Neutrophil (primary cell): ENCODE measurements around the gene CC2D2B.
"Not testable (repeated sequence)": the region's sequence is repeated elsewhere in the genome, so short reads cannot be mapped to it uniquely, and the experiment has no call there.

Experiments used
- H3K27ac ChIP-seq: fragments of 200-600 bp; sonication (generic); 2 replicates; pipeline ENCODE4 v1.5.1; 2016; ENCODE audit warnings: mild to moderate bottlenecking, moderate library complexity
- H3K27me3 ChIP-seq: fragments of 200-600 bp; sonication (generic); 2 replicates; pipeline ENCODE4 v1.6.0; 2016; ENCODE audit warnings: mild to moderate bottlenecking
- H3K36me3 ChIP-seq: fragments of 200-600 bp; sonication (generic); 2 replicates; pipeline ENCODE4 v1.5.1; 2017
- H3K4me1 ChIP-seq, 2 experiments: fragments of 200-600 bp in 1 of 2; sonication (generic) in 1 of 2; 1 replicate in 1 of 2; 2 replicates in 1 of 2; pipeline versions ENCODE4 v1.5.1 to v1.6.1; 2013 to 2016; ENCODE audit warnings: low read depth in 1 of 2, low read length in 1 of 2, mild to moderate bottlenecking in 1 of 2, moderate library complexity in 1 of 2; ENCODE audit not compliant: control insufficient read depth in 1 of 2, insufficient read depth in 1 of 2
- H3K4me3 ChIP-seq, 2 experiments: fragments of 200-600 bp in 1 of 2; sonication (generic) in 1 of 2; 1 replicate in 1 of 2; 2 replicates in 1 of 2; pipeline ENCODE4 v1.5.1; 2013 to 2016; ENCODE audit warnings: low read depth in 1 of 2, low read length in 1 of 2, mild to moderate bottlenecking in 1 of 2, moderate library complexity in 1 of 2
- H3K9me3 ChIP-seq: fragments of 200-600 bp; sonication (generic); 2 replicates; pipeline ENCODE4 v1.5.1; 2016
- CTCF ChIP-seq: fragments of 200-600 bp; sonication (generic); IDR thresholded peaks from 2 replicates; pipeline ENCODE4 v1.5.1; 2016; ENCODE audit warnings: antibody characterized with exemption

Gene CC2D2B

GRCh38 chr10:95873651-95874050, 34.1 kb upstream of the CC2D2B start:
- Histone ChIP-seq H3K36me3 (peaks cover 63% of the 10 kb centered on the region), H3K4me1 (no peaks in the 10 kb centered on the region), H3K9me3 (no peaks in the 10 kb centered on the region), H3K27ac (peak overlapping the region; percentile 34), H3K27me3 (no peaks in the 10 kb centered on the region), H3K4me3 (no peak overlapping the region)
- no peak for TF ChIP-seq CTCF

- H3K27me3 ChIP-seq, H3K9me3 ChIP-seq, H3K27ac ChIP-seq, H3K4me3 ChIP-seq, H3K4me1 ChIP-seq: not testable (repeated sequence)
- peaks cover 53% of the 10 kb centered on the region for H3K36me3 ChIP-seq
Observed at GRCh38 chr10:95874783-95875182, 33.0 kb upstream of the CC2D2B start.

DNA sequence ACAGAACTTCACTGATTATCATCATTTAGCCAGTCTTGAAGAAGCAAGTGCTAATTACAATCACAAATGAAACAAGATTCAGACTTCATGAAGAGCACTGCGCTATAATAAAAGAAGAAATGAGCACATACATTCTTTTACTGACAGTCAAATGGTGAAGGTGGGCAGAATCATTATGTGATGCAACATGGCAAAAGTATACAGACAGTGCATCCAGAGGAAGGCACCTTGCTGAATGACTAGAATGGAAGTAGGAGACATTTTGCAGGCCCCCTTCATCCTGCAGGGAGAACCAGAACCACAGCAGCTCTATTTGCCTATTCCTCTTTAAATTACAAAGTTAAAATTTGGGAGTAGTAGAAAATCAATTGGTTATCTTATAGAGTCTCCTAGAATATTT, 31.0 kb upstream of the CC2D2B start:
- Histone ChIP-seq H3K9me3 (no peaks in the 10 kb centered on the region), H3K4me1 (no peaks in the 10 kb centered on the region), H3K27me3 (no peaks in the 10 kb centered on the region), H3K27ac (no peak overlapping the region), H3K36me3 (peaks cover 35% of the 10 kb centered on the region), H3K4me3 (no peak overlapping the region)
- TF ChIP-seq CTCF, result no peak

DNA sequence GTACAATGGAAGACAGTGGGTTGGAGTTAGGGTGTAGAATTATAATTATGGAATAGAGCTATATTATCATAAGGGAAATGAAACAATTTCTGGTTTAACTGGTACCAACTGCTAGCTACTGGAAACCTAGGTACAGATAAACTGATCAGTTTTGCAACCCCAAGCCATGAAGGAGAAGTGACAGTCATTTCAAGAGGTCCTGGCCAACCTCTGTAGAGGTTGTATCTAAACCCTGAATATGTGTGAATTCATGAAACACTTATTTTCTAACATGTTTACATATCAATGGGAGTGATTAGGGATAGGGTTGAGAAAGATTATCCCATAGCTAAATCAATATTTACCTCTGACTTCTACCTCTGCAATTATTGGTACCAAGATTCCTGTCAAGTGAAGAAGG, 29.9 kb upstream of the CC2D2B start:
- no peak for TF ChIP-seq CTCF
- Histone ChIP-seq H3K4me3 (no peak overlapping the region), H3K27me3 (no peaks in the 10 kb centered on the region), H3K27ac (no peak overlapping the region), H3K4me1 (no peaks in the 10 kb centered on the region), H3K36me3 (peaks cover 26% of the 10 kb centered on the region), H3K9me3 (no peaks in the 10 kb centered on the region)

GRCh38 chr10:95880704-95881103, 27.1 kb upstream of the CC2D2B start:
- Histone ChIP-seq H3K27me3 (no peaks in the 10 kb centered on the region), H3K9me3 (no peaks in the 10 kb centered on the region)
- TF ChIP-seq CTCF, result no peak

DNA sequence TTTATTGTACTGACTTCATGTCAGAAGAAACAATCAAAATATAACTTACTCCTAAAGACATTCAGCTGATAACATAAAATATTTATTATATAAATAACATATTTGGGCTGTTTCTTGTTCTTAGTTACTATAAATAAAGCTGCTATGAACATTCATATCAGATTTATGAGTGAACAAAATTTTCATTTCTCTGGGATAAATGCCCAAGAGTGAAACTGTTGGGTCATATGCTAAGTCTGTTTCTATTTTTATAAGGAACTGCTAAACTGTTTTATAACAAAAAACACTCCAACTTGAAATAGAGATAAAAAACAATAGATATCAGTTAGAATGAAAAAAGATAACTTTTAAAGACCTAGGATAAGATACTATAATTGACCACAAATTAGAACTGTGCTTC, 26.5 kb upstream of the CC2D2B start:
- no peaks in the 10 kb centered on the region for H3K9me3 ChIP-seq
- H3K4me1 ChIP-seq, result no peaks in the 10 kb centered on the region
- peaks cover 9% of the 10 kb centered on the region for H3K36me3 ChIP-seq
- no peak for TF ChIP-seq CTCF
- H3K27me3 ChIP-seq, result no peaks in the 10 kb centered on the region
- H3K27ac ChIP-seq, result no peak overlapping the region
- H3K4me3 ChIP-seq, result no peak overlapping the region

More at GRCh38 chr10:95880704-95881103, 27.1 kb upstream of the CC2D2B start:
- peaks cover 12% of the 10 kb centered on the region for H3K36me3 ChIP-seq
- no peak overlapping the region for H3K4me3 ChIP-seq
- H3K27ac ChIP-seq, result no peak overlapping the region
- H3K4me1 ChIP-seq, result no peaks in the 10 kb centered on the region
